GM18502 (cell line): Measurements from ENCODE around the gene MARCO.
"Not testable (repeated sequence)": the region's sequence is repeated elsewhere in the genome, so short reads cannot be mapped to it uniquely, and the experiment has no call there.

Experiments used
- ATAC-seq: cut with Tn5 transposase; IDR thresholded peaks from one replicate; pipeline ENCODE4 v1.9.1; 2021; ENCODE audit warnings: mild to moderate bottlenecking; ENCODE audit not compliant: unreplicated experiment, poor library complexity

MARCO gene

DNA sequence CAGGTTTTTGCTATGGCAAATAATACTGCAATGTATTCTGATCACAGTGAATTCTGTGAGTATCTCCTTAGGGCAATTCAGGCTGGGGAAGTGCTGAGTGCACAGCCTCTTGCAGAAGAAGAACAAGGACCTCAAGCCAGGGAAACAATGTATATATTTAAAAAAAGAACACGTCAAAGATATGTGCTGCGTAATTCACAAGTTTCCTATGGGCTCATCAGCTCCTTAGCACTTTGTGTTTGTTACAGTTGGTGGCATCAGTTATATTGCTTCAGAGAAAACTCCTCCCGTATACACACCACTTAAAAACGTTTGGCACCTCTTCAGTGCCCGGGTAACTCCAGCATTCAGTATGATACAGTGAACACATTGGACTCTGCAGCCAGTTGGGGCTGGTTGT lies 16.5 kb upstream of the MARCO start:
- no peak for ATAC-seq

DNA sequence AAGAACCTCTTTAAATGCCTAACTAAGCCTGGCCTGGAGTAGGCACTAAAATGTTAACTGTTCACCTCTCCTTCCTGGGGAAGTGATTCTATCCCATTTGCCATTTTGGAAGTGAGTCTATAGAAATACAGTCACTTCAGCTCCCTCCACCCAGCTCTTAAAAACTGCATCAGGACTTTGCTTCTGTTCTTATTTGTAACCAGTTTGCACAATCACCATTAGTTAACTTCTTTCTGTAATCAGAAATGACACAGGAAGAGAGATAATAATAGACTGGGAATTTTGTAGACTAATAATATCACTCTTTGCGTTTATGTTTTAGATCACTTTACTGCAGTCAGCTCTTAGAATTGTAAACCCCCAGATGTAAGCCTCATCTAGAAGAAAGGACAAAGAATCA lies 16.0 kb upstream of the MARCO start:
- ATAC-seq, result no peak

DNA sequence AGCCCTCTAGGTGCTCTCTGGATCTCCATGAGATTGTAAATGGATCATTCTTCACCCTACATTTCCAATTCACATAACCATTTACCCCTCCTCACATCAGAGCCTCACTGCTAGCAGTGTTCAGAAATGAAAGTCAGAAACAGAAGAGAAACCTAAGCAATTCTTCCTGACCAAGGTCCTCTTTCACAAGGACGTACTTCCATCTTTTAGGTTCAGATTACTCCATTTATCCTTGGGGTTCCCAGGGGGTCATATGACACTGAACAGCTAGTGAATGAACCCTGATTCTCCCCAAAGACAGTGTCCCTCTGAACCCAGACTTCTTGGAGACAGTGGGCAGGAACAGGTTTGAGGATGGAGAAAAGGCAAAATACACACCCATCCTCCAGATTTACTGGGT lies 12.9 kb upstream of the MARCO start:
- ATAC-seq, result no peak

DNA sequence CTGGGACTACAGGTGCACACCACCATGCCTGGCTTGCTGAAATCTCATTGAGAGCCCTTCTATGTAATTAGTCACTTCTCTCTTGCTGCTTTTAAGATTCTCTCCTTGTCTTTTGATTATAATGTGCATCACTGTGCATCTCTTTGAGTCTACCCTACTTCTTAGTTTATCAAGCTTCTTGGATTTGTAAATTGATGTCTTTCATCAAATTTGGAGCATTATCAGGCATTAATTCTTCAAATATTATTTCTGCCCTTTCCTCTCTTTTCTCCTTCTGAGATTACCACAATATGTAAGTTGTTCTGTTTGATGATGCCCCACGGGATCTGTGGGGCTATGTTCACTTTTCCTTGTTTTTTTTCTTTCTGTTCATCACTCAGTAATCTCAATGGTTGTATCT lies 9.0 kb upstream of the MARCO start:
- ATAC-seq, result no peak

DNA sequence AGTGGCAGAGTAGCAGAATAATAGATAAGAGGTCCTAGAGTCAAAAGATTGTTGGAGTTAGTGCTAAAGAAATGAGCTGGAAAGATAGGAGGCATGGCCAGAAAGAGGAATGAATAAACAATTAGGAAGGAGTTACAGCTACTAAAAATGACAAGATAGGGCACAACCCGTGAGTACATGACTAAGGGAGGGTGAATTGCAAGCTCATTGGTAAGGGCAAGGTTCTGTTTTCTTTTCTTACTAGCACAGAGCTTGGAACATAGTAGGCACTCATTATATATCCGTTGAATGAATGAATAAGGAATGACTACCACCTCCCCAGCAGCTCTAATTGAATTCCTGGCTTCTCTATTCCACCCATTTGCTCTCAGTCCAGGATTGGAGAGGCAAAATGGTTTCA lies 5.7 kb upstream of the MARCO start:
- ATAC-seq, result no peak

DNA sequence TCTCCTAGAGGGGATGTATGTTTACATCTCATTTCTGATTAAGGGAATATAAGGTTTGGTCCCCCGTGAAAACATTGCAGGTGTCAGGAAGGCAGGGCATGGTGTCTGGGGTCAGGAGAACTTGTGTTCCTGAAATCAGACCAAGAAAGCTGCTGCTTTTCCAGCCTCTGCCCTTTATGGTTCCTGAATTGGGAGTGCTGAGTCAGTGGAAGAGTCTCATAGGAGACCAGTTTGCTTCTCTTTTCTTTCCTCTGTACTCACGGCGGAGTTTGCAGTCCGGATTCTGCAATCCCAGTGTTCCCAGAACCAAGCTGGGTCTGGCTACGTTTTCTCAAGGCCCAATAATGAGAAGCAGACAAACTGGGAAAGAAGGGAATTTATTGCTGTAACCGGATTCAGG lies 5.1 kb upstream of the MARCO start:
- no peak for ATAC-seq

DNA sequence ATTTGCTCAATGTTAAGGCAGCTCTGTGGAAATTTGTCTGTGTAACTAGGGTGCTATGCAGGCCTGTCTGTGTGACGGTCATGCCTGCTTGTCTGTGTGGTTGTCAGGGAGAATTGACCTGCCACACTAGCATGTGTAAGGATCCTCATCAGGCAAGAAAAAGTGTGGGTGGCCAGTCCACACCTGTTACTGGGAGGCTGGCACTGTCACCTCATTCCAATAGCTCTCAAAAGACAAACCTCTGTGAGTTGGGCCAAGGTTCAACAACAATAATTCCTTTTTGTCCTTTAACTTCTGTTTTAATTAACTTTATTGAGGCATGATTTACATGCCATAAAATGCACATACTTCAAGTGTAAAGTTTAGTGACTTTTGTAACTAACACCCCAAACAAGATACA lies 4.2 kb upstream of the MARCO start:
- ATAC-seq, result no peak

DNA sequence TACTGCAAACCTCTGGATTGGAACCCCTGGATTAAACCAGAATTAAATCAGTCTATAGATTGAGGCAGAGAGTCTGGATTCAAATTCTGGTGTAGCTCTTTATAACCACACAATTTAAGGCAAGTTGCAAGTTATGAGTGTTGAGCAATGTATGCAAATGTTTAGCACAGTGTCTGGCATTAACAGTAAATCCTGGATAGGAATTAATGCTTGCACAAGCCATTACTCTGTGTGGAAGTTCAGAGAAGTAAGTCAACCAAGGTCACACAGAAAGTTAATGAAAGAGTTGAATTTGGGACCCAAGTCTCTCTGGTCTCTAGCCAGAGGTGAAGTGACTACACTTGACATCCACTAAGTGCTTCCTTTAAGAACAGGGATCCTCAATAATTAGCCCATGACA lies 2.0 kb upstream of the MARCO start:
- ATAC-seq, result no peak

DNA sequence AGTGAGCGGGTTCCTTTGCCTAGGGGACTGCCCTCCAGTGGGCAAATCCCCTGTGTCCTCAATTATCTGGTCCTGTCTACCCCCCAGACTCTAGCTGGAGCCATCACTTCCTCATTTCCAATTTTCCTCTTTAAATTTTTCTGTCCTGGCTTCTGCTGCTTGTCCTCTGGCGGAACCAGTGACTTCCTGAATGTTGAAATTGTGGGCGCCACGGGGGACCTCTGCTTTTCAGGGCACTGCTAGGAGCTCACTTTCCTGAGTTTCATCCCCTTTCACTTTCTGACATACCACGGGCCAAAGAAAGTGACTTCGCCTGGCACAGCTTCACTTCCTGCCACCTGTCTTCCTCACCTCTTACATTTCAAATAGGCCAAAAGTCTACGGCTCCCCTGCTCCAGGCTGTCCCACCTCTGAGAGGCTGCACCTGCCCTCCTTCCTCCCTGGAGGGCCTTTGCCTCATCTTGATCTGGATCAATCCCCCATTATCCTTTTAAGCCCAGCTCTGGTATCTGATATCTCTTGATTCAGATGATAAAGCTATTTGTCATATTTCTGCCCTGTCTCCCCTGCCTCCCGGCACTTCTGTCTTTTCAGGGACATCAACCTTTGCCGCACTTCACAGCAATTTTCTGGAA lies 1.4 kb upstream of the MARCO start:
- ATAC-seq, result no peak

DNA sequence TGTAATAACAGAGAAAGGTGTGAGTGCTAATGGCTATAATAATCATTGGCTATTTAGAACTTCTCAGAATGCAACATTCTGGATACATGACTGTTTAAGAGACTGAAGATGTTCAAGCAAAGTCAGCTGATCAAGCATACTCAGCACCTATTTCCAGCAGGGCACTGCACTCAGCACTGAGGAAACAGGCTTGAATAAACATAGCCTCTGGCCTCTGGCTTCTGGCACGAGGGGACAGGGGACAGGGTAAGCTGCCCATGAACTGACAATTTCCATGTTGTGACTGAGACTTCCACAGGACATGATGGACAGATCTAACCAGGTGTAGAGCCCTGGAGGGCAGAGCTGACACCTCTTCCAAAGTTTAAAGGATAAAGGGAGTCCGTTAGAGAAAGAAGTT lies 1.3 kb downstream of the MARCO start:
- no peak for ATAC-seq

DNA sequence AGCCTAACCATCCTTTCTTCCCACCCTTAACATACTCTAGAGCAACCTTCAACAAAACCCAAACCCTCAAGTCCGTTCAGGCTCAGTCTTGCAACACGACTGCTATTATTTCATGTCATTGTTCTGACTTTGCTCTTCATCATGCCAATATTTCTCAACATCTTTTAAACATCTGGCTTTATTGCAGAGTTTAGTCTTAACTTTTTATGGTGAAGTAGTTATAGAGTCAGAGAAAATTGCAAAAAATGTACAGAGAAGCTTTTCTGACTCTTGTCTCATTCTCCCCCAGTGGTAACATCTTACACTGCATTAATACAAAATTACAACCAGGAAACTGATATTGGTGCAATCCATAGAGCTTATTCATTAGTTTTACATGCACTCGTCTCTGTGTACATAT lies 3.9 kb downstream of the MARCO start:
- no peak for ATAC-seq

DNA sequence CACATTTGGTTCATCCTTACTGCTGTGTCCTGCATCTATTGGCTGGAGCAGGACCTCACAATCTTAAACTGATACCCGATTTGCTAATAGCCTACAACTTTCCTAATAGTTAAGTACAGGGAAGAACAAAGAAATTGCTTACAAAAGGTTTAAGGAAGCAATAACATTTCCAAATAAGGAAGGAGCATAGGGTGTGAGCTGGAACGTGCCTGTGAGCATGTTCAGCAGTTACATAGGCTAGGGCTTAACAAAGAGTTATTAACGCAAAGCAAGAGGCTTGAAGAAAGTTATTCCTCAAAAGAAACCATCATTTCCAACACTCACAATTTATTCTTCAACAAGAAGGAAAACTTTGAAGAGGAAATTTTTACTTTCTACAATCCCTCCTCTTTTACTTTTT lies 6.3 kb downstream of the MARCO start:
- not testable (repeated sequence) for ATAC-seq

DNA sequence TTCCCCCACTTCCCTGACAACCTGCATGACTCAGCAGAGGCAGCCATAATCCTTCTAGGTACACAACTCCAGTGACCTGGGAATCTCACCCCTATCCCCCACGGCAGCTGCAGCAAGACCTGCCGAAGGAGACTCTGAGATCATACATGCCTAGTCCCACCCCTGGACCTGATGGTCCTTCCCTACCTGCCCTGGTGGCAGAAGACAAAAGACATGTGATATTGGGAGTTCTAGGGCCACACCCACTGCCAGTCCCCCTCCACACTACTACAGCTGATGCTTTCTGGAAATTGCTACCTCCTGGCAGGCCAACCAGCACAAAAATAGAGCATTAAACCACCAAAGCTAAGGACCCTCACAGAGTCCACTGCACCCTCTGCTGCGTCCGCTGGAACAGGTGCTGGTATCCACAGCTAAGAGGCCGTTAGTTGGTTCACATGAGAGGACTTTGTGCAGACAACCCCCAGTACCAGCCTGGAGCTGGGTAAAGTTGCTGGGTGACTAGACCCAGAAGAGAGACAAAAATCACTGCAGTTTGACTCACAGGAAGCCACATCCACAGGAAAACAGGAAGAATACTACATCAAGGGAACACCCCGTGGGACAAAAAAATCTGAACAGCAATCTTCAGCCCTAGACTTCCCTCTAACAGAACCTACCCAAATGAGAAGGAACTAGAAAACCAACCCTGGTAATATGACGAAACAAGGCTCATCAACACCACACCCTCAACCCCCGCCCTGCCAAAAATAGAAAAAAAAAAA lies 12.5 kb downstream of the MARCO start:
- no peak for ATAC-seq

DNA sequence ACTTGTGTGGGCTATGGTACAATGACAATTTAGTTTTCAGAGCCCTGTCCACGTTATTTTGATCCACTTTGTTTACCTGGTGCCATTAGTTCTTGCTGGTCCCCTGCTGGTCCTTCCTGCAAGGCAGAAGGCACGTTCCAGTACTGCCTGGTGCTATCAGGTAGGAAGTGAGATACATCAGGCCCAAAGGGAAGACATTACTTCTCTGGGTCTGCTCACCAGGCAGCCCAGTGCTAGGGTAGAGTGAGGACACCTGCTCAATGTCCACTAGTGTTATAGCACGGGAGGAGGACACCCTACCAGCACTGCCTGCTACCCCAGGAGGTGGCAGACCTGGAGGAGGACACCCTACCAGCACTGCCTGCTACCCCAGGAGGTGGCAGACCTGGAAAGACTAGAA lies 23.7 kb downstream of the MARCO start:
- ATAC-seq, result no peak

DNA sequence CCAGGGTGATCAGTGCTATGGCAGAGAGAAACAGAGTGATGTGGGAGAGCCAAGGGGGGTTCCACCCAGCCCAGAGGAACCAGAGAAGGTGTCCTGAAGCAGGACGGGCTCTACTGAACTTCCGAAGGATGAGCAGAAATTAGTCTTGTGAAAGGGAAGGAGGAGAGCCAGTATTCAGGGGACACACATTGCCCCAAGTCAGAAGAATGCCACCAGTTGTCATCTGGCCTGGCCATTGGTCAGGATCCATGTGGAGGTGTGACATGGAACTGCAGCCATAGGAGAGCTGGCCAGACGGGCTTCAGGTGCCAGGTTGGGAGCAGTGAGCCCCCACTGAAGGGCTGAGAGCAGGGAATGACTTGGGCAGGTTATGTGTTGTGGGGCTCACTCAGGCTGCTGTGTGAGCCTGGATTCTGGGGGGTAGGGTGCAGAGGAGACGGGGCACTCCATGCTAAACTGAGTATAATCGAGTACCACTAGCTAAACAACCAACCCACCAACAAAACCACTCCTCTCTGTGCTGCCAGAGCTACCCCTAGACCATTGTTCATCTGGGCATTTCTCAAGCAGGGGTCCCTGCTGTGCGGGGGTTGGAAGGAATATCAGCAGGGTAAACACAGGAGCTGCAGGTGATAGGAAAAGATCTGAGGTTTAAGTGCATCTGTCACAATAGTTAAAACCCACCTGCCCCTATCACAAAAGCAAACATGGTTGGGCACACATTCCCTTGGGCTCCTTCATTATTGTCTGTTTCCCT lies 25.3 kb downstream of the MARCO start:
- no peak for ATAC-seq

DNA sequence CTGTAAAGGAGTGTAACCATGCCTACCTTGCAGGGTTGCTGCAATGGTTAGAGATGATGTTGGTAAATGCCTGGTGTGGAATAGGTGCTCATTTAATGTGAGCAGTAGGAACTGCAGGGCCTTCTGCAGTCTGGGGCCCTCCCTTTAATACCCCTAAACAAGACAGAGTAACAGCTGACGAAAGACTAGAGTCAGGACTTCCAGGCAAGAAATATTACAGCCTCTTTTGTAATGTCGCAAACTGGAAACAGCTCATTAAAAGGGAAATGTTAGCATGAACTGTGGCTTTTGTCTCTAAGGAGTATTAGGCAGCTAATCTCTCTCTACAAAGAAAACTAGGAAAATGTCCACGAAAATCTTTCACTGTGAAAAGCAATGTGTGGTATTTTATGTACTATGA lies 26.0 kb downstream of the MARCO start:
- no peak for ATAC-seq

DNA sequence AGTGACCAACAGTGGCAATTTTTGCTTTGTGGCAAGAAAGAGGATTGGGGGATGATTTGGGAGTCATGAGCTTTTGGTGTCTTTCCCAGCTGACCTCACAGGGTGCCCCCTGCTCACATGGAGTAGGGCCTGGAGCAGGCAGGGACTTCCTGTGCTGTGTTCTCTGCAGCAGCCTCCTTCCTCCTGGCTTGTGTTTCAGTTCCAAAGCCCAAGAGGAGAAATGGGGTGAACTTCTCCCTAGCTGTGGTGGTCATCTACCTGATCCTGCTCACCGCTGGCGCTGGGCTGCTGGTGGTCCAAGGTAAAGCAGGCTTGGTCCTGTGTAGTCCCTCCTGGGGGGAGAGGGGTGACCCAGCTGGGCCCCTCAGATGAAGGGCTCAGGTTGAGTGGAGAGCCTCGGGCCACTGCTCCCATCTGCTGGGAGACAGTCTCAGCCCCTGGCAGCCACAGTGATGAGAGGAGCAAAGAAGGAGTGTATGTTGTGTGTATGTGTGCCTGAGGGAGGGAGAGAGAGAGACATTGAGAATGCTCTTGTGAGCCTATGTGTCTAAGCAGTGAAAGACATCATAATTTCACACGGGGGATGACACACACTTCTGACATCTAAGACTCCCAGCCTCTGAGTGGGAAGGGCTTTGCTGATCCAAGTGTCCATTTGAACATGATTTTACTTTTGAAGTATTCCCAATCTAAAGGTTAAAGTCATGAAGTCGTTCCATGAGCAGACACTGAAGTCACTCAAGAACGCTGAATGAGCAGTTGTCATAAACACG lies 27.2 kb downstream of the MARCO start:
- ATAC-seq, result no peak

DNA sequence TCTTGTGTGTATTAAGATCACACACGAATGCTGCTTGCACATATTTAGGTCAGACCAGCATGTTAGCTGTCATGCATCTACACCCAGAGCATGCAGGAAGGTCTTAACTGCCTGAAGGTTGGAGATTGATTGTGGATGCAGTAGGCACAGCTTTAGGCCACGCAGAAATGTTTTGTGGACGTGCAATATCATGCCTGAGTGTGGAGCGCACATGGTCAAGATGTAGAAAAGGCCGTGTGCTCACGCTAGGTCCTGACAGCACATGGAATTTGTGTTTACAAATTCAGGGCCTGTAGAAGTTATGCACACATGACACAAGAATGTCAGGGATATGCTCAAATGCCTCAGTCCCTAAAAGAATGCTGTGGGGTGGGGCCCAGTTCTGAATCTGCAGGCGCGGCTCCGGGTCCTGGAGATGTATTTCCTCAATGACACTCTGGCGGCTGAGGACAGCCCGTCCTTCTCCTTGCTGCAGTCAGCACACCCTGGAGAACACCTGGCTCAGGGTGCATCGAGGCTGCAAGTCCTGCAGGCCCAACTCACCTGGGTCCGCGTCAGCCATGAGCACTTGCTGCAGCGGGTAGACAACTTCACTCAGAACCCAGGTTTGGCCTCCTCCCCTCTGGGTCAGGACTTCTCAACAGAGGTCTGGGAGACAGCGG lies 27.9 kb downstream of the MARCO start:
- ATAC-seq, result no peak

DNA sequence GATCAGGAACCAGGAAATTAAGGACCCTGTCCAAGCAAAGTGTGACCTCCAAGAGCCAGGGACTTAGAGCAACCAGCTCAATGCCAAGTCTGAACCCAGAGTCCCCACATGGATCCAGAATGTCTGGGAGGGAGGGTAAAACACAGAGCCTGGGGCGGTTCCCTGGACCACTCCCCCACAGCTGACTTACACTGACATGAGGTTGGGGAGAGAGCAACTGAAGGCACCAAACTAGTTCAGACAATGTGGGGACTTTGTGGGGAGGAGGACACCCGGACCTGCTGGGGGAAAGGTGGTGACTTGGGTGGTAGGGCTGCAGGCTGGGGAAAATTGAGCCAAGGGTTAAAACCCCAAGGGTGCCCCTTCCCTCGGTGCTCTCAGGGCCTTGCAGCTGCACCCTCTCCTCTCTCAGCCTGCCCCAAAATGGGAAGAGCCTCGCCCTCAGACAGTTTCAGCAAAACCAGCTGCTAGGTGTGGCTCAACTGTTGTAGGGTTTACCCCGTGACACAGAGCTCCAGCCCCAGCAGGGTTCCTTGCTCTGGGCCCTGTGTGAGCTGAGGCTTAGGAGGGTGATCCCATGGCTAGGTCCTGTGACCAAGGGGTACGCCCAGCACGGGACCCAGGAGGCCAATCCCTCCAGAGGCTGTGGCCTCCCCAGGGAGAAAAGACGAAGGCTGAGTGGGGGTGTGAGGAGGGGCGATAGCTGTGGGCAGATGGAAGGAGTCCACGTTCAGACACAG lies 28.6 kb downstream of the MARCO start:
- no peak for ATAC-seq
